Stimulated activated effector memory CD8-positive, alpha-beta T cell treated with anti-CD3 and anti-CD28 coated beads, Interleukin-12 subunit alpha, Interleukin-12 subunit beta, amount 100 ng/mL, for 72 hours (primary cell): ENCODE data around the gene TRPM2.

Experiments
- ATAC-seq: fragments of 150-1000 bp; cut with Tn5 transposase; 2 replicates; pipeline ENCODE4 v1.10.0; 2021
- DNase-seq, 2 donors: peaks; one replicate each; pipeline ENCODE4 v3.0.0; 2021 to 2022; ENCODE audit warnings: low spot score in 2 of 2
- H3K27ac Mint-ChIP-seq: one replicate; pipeline ENCODE4 v1.8.0; 2022; ENCODE audit warnings: mild to moderate bottlenecking, mixed read lengths
- H3K36me3 Mint-ChIP-seq: one replicate; pipeline ENCODE4 v1.8.0; 2022; ENCODE audit warnings: mild to moderate bottlenecking, mixed read lengths
- H3K4me1 Mint-ChIP-seq: one replicate; pipeline ENCODE4 v1.8.0; 2022; ENCODE audit warnings: mixed read lengths
- H3K4me3 Mint-ChIP-seq: one replicate; pipeline ENCODE4 v1.8.0; 2022; ENCODE audit warnings: mild to moderate bottlenecking, mixed read lengths
- H3K9me3 Mint-ChIP-seq: one replicate; pipeline ENCODE4 v1.8.0; 2022; ENCODE audit warnings: mixed read lengths

TRPM2 gene

DNA sequence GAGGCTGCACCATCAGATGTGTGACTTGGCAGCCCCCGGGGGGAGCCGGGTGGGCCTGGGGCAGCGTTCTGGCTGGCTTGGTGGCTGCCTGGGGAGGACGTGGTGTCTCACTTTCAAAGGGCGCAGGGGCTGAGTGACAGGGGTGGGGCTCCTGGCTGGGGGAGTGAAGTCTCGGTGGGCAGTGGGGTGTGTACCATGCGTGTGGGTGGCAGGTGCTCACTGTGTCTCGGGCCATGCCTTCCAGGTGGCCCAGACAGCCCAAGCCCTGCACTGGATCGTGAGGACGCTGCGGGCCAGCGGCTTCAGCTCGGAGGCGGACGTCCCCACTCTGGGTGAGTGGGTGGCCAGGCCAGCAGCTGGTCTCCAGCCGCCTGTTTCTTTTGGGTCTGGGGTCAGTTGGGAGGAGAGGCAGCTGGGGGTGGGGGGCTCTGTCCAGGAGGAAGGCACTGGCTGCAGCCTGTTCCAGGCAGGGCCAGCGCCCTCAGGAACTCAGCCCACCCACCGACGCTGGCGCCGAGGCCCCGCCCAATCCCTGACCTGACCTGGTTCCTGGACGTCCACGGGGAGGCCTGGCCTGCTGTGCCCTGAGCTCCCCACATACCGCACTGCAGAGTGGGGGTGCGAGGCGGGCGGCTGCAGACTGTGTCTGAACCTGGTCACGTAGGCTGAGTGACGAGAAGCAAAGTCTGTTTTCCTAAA is 71.3 kb downstream of the TRPM2 start:
- H3K4me3 Mint-ChIP-seq = no peak overlapping the region
- no peaks in the 10 kb centered on the region for H3K36me3 Mint-ChIP-seq
- ATAC-seq = no peak
- H3K9me3 Mint-ChIP-seq = peaks cover 3% of the 10 kb centered on the region
- DNase-seq = no peak
- no peak overlapping the region for H3K27ac Mint-ChIP-seq
- peaks cover 7% of the 10 kb centered on the region for H3K4me1 Mint-ChIP-seq

DNA sequence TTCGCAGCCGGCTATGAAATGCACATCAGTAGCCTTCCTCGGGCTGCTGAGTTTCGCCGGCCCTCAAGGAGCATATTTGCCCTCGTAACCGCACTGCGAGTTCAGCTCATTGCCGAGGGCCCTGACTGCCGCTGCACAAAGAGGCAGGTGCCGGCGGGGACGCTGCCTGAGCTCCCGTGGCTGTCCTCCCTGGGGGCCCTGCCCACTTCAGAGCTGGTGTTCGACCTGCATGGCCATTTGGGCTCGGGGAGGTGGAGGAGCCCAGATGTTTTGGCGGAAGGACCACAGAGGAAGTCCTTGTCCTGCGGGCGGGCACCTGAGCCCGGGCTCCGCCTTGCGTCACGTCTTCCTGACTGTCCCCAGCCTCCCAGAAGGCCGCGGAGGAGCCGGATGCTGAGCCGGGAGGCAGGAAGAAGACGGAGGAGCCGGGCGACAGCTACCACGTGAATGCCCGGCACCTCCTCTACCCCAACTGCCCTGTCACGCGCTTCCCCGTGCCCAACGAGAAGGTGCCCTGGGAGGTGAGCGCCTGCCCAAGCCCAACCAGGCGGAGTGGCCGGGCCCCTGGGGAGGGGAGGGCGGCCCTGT is 72.0 kb downstream of the TRPM2 start:
- H3K4me3 Mint-ChIP-seq = no peak overlapping the region

DNA sequence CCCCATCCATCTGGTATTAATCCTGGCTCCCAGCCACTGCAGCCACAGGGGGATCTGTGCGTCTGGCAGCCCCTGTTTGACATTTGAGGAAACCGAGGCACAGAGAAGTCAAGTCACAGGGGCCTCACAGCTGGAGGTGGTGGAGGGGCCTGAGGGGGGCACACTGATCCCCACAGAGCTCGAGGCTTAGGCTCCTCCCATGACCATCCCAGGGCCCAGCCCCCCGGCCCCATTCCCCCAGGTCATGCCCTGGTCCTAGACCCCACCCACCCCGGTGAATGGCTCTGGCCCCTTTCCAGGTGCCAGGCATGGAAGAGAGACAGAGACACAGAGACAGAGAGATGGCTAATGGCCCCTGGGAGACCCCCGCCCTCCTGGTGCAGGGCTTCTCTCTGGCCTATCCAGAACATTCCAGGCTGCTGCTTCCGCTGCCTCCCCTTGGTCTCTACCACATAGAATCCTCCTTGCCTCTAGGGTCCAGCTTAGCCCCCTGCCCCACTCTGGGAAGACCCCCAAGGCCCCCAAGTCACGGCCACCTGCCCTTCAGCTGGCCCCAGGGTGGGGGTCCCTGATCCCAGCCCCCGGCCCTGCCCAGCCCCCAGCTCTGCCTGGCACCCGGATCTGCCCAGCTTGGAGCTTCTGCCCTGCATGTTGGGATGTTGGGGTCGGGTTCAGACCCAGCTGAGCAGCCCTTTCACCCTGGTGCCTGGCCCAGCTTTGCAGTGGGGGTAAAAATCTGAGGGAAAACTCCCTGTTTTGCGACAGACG is 72.7 kb downstream of the TRPM2 start:
- Mint-ChIP-seq H3K4me3 (no peak overlapping the region), H3K36me3 (no peaks in the 10 kb centered on the region), H3K4me1 (peaks cover 7% of the 10 kb centered on the region)

More for the DNA sequence above, 72.0 kb downstream of the TRPM2 start:
- DNase-seq = no peak
- no peak overlapping the region for H3K27ac Mint-ChIP-seq
- ATAC-seq = no peak
- H3K4me1 Mint-ChIP-seq = peaks cover 7% of the 10 kb centered on the region
- H3K9me3 Mint-ChIP-seq = peaks cover 6% of the 10 kb centered on the region
- H3K36me3 Mint-ChIP-seq = no peaks in the 10 kb centered on the region

DNA sequence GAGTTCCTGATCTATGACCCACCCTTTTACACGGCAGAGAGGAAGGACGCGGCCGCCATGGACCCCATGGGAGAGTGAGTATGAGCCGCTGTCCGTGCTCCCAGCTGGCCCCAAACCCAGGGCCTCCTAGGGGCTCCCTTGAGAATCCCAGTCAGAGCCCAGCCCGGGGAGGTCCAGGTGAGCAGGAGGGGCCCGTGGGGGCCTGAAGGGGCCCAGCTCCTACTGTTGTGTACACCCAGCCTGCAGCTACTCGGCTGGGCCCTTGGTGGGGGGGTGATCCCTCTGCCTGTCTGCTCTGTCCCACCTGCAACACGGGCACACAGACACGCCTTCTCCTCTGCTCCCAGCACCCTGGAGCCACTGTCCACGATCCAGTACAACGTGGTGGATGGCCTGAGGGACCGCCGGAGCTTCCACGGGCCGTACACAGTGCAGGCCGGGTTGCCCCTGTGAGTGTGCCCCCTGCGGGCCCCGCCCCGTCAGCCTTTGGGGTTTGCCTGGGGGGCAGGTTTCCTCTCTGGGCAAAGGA is 73.3 kb downstream of the TRPM2 start:
- Mint-ChIP-seq H3K27ac (no peak overlapping the region), H3K9me3 (peaks cover 11% of the 10 kb centered on the region), H3K36me3 (no peaks in the 10 kb centered on the region), H3K4me1 (peaks cover 7% of the 10 kb centered on the region), H3K4me3 (no peak overlapping the region)
- DNase-seq = no peak
- no peak for ATAC-seq

More for the DNA sequence above, 72.7 kb downstream of the TRPM2 start:
- no peak for ATAC-seq
- Mint-ChIP-seq H3K27ac (no peak overlapping the region), H3K9me3 (peaks cover 10% of the 10 kb centered on the region)
- DNase-seq = no peak

DNA sequence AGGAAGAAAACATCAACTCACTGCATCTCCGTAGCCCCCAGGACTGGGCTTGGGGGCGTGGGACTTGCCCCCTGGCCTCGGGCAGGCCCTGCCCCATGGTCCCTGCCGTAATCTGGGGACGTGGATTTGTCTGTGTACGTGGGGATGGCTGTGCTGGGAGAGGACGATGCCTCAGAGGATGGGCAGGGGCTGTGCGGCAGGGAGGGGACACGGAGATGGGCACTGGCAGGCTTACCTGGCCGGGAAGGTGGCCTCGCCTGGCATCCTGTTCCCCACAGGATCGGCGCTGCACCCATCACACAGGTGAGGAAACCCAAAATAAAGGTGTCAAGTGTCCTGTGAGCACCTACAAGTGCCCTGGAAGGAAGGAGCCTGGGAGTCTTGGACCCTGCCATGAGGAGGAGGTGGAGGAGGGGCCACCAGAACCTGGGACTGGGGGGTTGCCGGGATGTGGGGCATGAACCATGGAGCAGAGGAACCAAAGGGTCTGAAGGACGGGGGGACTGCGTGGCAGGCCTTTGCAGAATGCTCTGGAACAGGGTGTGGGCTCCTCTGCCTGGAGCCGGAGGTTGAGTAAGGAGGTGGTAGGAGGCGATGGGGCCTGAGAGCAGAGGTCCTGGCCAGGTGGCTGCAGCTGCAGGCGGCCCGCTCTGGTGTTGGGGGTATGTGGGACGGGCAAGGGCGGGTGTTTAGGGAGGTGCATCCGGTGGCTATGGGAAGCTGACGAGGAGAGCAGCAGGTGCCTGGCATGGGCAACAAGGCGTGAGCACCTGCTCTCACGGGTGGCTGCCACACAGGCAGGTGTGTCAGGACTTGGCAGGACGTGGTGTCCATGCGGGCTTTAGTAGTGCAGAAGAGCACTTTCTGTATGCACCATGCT is 74.1 kb downstream of the TRPM2 start:
- H3K4me1 Mint-ChIP-seq = peaks cover 7% of the 10 kb centered on the region

DNA sequence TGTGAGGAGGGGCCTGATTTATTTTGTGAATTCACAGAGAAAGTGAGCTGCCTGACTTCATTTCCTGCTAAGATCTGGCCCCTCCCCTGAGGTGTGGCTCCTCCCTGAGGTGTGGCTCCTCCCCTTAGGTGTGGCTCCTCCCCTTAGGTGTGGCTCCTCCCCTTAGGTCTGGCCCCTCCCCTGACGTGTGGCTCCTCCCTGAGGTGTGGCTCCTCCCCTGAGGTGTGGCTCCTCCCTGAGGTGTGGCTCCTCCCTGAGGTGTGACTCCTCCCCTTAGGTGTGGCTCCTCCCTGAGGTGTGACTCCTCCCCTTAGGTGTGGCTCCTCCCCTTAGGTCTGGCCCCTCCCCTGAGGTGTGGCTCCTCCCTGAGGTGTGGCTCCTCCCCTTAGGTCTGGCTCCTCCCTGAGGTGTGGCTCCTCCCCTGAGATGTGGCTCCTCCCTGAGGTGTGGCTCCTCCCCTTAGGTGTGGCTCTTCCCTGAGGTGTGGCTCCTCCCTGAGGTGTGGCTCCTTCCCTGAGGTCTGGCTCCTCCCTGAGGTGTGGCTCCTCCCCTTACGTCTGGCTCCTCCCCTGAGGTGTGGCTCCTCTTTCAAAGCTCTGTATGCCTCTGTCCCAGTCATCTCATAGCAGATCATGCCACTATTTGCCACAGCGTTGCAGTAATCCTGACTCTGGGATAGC is 75.0 kb downstream of the TRPM2 start:
- Mint-ChIP-seq H3K36me3 (no peaks in the 10 kb centered on the region), H3K27ac (no peak overlapping the region), H3K9me3 (peaks cover 13% of the 10 kb centered on the region), H3K4me1 (peaks cover 7% of the 10 kb centered on the region), H3K4me3 (no peak overlapping the region)
- peak; percentile 61 for ATAC-seq
- DNase-seq = peak; percentile 55 to 77

More for the DNA sequence above, 74.1 kb downstream of the TRPM2 start:
- ATAC-seq (no peak), DNase-seq (no peak)
- Mint-ChIP-seq H3K9me3 (peaks cover 13% of the 10 kb centered on the region), H3K4me3 (no peak overlapping the region), H3K36me3 (no peaks in the 10 kb centered on the region), H3K27ac (no peak overlapping the region)

DNA sequence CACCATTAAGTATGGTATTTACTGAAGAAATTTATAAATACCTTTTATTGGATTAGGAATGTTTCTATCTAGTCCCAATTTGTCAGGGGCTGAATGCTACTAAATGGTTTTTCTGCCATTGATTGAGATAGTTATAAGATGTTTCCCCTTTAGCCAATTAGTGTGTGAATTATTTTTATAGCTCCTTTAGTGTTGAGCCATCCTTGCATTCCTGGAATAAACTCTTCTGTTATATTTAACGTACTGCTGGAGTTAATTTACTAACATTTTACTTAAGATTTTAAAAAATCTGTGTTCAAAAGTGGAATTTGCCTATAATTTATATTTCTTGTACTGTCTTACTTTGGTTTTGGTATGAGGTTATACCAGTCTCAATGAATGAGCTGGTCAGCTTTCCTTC is 76.5 kb downstream of the TRPM2 start:
- Mint-ChIP-seq H3K9me3 (peaks cover 13% of the 10 kb centered on the region), H3K36me3 (no peaks in the 10 kb centered on the region), H3K4me1 (peaks cover 7% of the 10 kb centered on the region), H3K4me3 (no peak overlapping the region), H3K27ac (no peak overlapping the region)
- ATAC-seq = no peak
- DNase-seq = no peak

DNA sequence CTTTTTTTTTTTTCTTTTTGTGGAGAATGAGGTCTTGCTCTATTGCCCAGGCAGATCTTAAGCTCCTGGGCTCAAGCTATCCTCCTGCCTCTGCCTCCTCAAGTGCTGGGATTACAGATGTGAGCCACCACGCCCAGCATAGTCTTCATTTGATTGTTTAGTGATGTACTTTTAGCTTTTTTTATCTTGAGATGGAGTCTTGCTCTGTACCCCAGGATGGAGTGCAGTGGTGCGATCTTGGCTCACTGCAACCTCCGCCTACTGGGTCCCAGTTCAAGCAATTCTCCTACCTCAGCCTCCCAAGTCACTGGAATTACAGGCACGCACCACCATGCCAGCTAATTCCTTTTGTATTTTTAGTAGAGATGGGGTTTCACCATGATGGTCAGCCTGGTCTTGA is 77.9 kb downstream of the TRPM2 start:
- DNase-seq = no peak
- Mint-ChIP-seq H3K9me3 (peaks cover 13% of the 10 kb centered on the region), H3K4me1 (peaks cover 13% of the 10 kb centered on the region), H3K27ac (no peak overlapping the region), H3K36me3 (no peaks in the 10 kb centered on the region), H3K4me3 (no peak overlapping the region)
- ATAC-seq = no peak

DNA sequence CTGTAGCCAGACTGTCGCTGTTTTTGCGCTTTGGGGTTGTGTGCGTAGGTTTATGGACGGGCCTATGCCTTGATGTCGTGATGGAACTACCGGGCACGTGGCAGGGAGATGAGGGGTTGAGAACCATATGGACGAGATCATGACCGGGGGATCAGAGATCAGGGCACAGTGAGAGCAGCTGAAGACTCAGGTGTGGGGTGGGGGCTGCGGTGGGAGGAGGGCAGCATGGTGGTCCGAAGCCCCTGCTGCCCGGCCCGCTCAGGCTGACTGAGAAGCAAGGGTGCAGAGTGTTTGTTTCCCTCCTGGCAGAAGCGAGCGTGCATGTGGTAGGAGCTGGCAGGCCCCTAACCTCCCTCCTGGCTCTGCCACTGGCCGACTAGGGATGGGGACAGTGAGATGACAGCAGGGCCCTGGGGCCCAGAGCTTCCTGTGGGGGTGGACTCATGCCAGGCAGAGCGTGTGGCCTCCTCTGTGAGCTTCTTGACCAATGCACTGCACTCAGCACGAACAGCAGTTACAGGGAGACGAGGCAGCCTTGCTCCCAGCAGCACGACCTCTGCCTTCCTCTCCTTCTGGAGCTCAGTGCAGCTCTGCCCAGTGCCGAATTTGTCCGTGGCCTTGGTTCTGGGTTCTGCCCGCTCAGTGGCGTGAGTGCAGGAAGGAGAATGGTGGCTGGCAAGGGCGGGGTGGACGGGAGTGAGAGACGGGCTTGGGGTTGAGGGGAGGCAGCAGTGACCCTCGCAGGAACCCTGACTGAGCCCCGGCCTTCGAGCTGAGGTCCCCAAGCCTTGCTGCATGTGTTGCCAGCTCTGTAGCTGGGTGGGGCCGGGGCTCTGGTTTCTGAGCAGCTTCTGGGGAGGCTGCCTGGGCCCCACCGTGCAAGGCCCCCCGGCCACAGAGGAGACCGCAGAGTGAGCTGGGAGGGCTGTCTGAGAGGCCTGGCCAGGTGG is 79.7 kb downstream of the TRPM2 start:
- DNase-seq (no peak), ATAC-seq (no peak)
- peaks cover 13% of the 10 kb centered on the region for H3K9me3 Mint-ChIP-seq
- H3K27ac Mint-ChIP-seq = no peak overlapping the region
- peaks cover 6% of the 10 kb centered on the region for H3K4me1 Mint-ChIP-seq
- H3K36me3 Mint-ChIP-seq = no peaks in the 10 kb centered on the region
- H3K4me3 Mint-ChIP-seq = no peak overlapping the region

DNA sequence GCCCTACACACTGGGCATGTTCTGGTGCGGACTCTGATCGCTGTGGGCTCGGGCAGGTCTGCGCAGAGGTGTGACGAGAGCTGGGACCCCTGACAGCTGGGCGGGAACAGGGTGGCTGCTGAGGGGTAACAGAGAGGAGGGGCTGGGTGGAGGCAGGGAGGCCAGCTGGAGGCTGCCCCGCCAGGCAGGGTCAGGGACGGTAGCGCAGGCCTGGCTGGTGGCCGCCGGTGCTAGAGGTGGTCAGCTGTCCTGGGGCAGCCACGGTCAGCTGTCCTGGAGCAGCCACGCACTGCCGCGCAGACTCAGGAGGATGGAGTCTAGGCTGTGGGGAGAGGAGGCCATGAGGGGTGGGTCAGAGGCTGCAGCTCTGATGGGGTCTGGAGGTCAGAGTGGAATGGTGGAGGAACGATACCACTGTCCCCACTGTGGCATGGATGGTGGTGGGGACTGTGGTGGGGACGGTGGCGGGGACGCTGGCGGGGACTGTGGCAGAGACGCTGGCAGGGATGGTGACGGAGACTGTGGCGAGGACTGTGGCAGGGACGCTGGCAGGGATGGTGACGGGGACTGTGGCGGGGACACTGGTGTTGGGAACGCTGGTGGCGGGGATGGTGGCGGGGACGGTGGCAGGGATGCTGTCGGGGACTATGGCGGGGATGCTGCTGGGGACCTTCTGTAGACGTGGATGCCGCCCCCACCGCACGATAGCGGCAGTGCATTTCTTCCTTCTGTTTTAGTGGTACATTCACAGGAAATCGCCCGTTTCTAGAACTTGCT is 80.6 kb downstream of the TRPM2 start:
- no peak overlapping the region for H3K27ac Mint-ChIP-seq
- DNase-seq = no peak
- H3K9me3 Mint-ChIP-seq = peaks cover 13% of the 10 kb centered on the region
- no peak overlapping the region for H3K4me3 Mint-ChIP-seq
- no peaks in the 10 kb centered on the region for H3K36me3 Mint-ChIP-seq
- no peak for ATAC-seq
- peaks cover 6% of the 10 kb centered on the region for H3K4me1 Mint-ChIP-seq

DNA sequence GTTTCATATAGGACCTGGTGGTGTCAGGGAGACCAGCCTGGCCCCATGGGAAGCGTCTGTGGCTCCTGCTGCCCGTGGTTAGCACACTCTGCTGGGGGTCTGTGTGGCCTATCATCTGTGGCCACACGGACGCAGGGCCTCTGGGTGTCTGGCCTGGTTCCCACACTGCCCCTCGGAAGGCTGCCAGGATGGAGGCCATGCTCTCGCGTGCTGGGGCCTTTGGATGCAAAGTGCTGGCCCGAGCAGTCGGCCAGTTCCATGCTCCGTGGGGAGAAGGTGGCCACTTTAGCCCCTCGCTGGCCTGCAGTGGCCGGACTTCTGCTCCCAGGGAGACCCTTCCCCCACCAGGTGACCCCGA is 81.1 kb downstream of the TRPM2 start:
- DNase-seq = no peak
- no peaks in the 10 kb centered on the region for H3K36me3 Mint-ChIP-seq
- H3K4me1 Mint-ChIP-seq = peaks cover 6% of the 10 kb centered on the region
- no peak for ATAC-seq
- H3K27ac Mint-ChIP-seq = no peak overlapping the region
- no peak overlapping the region for H3K4me3 Mint-ChIP-seq
- H3K9me3 Mint-ChIP-seq = peaks cover 13% of the 10 kb centered on the region

DNA sequence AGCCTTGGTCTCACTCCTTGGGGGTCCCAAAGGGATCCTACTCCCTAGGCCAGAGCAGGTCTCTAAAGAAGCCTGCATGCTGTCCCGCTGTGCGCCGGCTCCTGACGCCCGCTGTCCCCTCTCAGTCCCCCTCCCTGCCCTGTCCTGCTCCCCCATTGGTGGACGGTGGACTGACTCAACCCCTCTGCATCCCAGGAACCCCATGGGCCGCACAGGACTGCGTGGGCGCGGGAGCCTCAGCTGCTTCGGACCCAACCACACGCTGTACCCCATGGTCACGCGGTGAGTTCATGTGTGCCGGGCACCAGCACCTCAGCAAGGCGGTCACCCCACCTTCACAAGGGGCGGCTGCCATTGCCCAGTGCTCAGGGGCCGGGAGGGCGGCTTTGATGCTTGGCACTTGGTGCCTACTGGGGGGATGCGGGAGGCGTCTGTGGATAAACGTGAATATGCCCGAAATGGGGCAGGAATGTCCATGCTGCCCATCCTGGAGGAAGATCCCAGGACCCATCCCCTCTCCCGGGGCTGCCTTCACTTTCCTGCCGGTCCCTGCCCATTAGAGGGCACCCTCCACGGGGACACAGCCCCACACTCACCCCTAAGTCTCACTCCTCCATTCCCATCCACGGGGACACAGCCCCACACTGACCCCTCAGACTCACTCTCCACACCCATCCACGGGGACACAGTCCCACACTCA is 81.7 kb downstream of the TRPM2 start:
- peaks cover 8% of the 10 kb centered on the region for H3K9me3 Mint-ChIP-seq
- no peaks in the 10 kb centered on the region for H3K36me3 Mint-ChIP-seq
- peak overlapping the region; percentile 26 for H3K27ac Mint-ChIP-seq
- no peak for DNase-seq
- ATAC-seq = no peak
- H3K4me1 Mint-ChIP-seq = peaks cover 6% of the 10 kb centered on the region
- H3K4me3 Mint-ChIP-seq = no peak overlapping the region
